DOHH2 (cell line): ENCODE measurements around the gene SMAD3.

Experiments
- H3F3A ChIP-seq: fragments of 200-600 bp; sonication (generic), shearing (Covaris generic); 2 replicates; pipeline ENCODE4 v1.6.0; 2016; ENCODE audit warnings: antibody characterized with exemption, mild to moderate bottlenecking; ENCODE audit not compliant: control insufficient read depth, insufficient read depth
- H3K27ac ChIP-seq: fragments of 200-600 bp; sonication (generic); 2 replicates; pipeline ENCODE4 v1.5.1; 2014; ENCODE audit warnings: low read depth, mild to moderate bottlenecking, low read length, moderate library complexity
- H3K27me3 ChIP-seq: fragments of 200-600 bp; sonication (generic); 2 replicates; pipeline ENCODE4 v1.6.1; 2014; ENCODE audit warnings: mild to moderate bottlenecking, low read length, mixed read lengths; ENCODE audit not compliant: control insufficient read depth
- H3K36me3 ChIP-seq: fragments of 200-600 bp; sonication (generic); 2 replicates; pipeline ENCODE4 v1.6.1; 2014; ENCODE audit warnings: mild to moderate bottlenecking, low read length, moderate library complexity, mixed read lengths; ENCODE audit not compliant: control insufficient read depth
- H3K4me1 ChIP-seq: fragments of 200-600 bp; sonication (generic); 2 replicates; pipeline ENCODE4 v1.6.1; 2014; ENCODE audit warnings: mild to moderate bottlenecking, low read length, mixed read lengths; ENCODE audit not compliant: control insufficient read depth
- H3K4me2 ChIP-seq: fragments of 200-600 bp; sonication (generic); 2 replicates; pipeline ENCODE4 v1.6.0; 2014; ENCODE audit warnings: mild to moderate bottlenecking, low read length, moderate library complexity
- H3K4me3 ChIP-seq: fragments of 200-600 bp; sonication (generic); 2 replicates; pipeline ENCODE4 v1.5.1; 2014; ENCODE audit warnings: mild to moderate bottlenecking, low read length, mixed read lengths
- H3K79me2 ChIP-seq: fragments of 200-600 bp; sonication (generic); 2 replicates; pipeline ENCODE4 v1.6.1; 2014; ENCODE audit warnings: mild to moderate bottlenecking, low read length, mixed read lengths; ENCODE audit not compliant: control insufficient read depth
- H3K9me2 ChIP-seq: fragments of 200-600 bp; sonication (generic); replicated peaks from 2 replicates; pipeline ENCODE4 v1.6.1; 2014; ENCODE audit warnings: mild to moderate bottlenecking, low read length, mixed read lengths; ENCODE audit not compliant: control insufficient read depth
- H3K9me3 ChIP-seq: fragments of 200-600 bp; sonication (generic); 2 replicates; pipeline ENCODE4 v1.6.1; 2014; ENCODE audit warnings: antibody characterized with exemption, low read length, mixed read lengths; ENCODE audit not compliant: control insufficient read depth, insufficient read depth
- H4K20me1 ChIP-seq: fragments of 200-600 bp; sonication (generic); 2 replicates; pipeline ENCODE4 v1.6.0; 2014; ENCODE audit warnings: low read depth, mild to moderate bottlenecking, antibody characterized with exemption, low read length, moderate library complexity; ENCODE audit not compliant: control insufficient read depth, insufficient read depth
- EZH2phosphoT487 ChIP-seq: fragments of 200-600 bp; sonication (generic); IDR thresholded peaks from 2 replicates; pipeline ENCODE4 v1.6.1; 2017; ENCODE audit warnings: borderline replicate concordance, mild to moderate bottlenecking, antibody characterized with exemption, low read length, moderate library complexity, mixed read lengths
- TF ChIP-seq, protein P1 (sequence below): fragments of 200-600 bp; sonication (generic); IDR thresholded peaks from one replicate; pipeline ENCODE4 v1.5.1; 2014; ENCODE audit warnings: antibody characterized with exemption, mild to moderate bottlenecking, low read depth, low read length; ENCODE audit not compliant: poor library complexity, severe bottlenecking

Gene SMAD3

DNA sequence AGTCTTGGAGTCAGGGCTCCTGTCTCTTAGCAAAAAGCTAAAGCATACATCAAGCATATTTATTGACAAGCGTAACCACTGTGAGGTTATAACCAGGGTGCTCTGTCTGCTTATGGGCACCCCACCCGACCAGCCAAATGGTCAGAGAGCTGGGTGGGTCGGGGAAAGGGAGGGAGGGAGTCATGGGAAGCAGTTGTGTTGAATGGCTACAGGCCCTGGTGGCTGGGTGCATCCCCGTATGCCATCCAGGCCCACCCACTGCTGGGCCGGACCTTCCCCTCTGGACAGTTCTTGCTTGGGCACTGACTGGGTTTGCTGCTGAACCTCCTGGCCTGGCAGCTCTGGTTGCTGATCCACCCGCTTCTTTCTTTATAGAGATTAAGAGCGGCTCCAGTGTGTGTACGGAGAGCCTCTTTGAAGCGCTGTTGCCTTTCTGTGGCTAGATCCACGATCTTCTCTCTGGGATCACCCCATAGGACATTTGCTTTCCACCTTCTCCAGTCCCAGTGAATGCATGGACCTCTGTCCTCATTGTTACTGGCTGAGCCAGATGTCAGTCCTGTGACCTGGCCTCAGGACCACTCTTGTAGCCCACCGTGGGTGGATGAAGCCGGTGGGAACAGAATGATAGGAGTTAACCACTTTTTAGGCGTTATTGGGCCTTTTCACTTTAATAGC is 59.6 kb downstream of the SMAD3 start:
- Histone ChIP-seq H3K9me2 (no peaks in the 10 kb centered on the region), H3K79me2 (peaks cover 19% of the 10 kb centered on the region), H3K9me3 (no peaks in the 10 kb centered on the region), H3F3A (no peaks in the 10 kb centered on the region), H3K4me3 (no peak overlapping the region), H3K27me3 (no peaks in the 10 kb centered on the region), H3K36me3 (no peaks in the 10 kb centered on the region), H3K27ac (no peak overlapping the region), H4K20me1 (peaks cover 6% of the 10 kb centered on the region; the same call in 1 of the 2 replicates), H3K4me1 (peaks cover 18% of the 10 kb centered on the region), H3K4me2 (no peak overlapping the region)
- TF ChIP-seq EZH2phosphoT487: no peak
- TF ChIP-seq, protein P1, sequence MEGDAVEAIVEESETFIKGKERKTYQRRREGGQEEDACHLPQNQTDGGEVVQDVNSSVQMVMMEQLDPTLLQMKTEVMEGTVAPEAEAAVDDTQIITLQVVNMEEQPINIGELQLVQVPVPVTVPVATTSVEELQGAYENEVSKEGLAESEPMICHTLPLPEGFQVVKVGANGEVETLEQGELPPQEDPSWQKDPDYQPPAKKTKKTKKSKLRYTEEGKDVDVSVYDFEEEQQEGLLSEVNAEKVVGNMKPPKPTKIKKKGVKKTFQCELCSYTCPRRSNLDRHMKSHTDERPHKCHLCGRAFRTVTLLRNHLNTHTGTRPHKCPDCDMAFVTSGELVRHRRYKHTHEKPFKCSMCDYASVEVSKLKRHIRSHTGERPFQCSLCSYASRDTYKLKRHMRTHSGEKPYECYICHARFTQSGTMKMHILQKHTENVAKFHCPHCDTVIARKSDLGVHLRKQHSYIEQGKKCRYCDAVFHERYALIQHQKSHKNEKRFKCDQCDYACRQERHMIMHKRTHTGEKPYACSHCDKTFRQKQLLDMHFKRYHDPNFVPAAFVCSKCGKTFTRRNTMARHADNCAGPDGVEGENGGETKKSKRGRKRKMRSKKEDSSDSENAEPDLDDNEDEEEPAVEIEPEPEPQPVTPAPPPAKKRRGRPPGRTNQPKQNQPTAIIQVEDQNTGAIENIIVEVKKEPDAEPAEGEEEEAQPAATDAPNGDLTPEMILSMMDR: no peak

DNA sequence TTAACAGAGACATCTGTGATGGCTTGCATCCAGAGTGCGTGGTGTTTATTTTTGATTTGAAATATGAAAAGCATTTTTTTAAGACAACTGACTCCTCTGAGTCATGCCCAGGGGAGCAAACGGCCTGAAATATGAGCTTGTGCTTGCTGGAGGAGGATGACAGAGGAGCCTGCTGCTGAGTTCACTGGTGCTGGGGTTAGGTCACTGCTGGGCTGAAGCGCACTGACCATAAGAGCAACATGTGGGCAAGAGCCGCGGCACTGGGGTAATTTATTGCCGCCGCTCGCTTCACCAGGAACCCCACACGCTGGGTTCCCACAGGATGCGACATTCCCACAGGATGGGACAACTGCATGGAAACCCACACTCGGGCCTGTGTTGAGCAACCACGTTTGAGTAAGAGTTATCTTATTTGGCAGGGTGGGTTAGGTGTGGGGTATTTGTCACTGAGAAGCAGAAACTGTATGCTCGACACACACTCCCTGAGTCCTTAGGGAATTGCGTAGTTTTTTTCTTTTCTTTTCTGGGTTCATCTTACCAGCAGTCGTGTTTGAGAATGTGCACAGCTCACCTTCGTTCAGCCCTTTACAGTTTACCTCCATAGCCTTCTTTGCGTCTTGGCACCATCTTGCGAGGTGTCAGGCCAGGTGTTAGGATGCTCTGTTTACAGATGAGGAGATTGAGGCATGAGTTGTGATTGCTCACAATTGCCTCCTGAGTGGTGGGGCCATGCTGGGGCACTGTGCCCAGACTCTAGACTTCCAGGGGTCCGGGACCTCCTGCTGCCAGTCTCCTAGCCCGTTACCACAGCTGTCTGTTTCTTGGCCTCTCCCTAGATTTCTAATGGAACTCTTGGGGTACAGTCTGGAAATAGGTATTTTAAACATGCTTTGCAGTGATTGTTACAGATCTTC is 60.4 kb downstream of the SMAD3 start:
- H3K79me2 ChIP-seq: peaks cover 16% of the 10 kb centered on the region
- H3F3A ChIP-seq: no peaks in the 10 kb centered on the region
- H3K9me3 ChIP-seq: no peaks in the 10 kb centered on the region
- H3K36me3 ChIP-seq: no peaks in the 10 kb centered on the region
- H3K4me3 ChIP-seq: no peak overlapping the region
- H3K27ac ChIP-seq: no peak overlapping the region
- no peaks in the 10 kb centered on the region for H3K27me3 ChIP-seq
- H3K4me1 ChIP-seq: peaks cover 10% of the 10 kb centered on the region
- no peak overlapping the region for H3K4me2 ChIP-seq
- no peak for TF ChIP-seq EZH2phosphoT487
- TF ChIP-seq, protein P1: no peak
- H3K9me2 ChIP-seq: no peaks in the 10 kb centered on the region
- peaks cover 8% of the 10 kb centered on the region; the same call in 1 of the 2 replicates for H4K20me1 ChIP-seq

DNA sequence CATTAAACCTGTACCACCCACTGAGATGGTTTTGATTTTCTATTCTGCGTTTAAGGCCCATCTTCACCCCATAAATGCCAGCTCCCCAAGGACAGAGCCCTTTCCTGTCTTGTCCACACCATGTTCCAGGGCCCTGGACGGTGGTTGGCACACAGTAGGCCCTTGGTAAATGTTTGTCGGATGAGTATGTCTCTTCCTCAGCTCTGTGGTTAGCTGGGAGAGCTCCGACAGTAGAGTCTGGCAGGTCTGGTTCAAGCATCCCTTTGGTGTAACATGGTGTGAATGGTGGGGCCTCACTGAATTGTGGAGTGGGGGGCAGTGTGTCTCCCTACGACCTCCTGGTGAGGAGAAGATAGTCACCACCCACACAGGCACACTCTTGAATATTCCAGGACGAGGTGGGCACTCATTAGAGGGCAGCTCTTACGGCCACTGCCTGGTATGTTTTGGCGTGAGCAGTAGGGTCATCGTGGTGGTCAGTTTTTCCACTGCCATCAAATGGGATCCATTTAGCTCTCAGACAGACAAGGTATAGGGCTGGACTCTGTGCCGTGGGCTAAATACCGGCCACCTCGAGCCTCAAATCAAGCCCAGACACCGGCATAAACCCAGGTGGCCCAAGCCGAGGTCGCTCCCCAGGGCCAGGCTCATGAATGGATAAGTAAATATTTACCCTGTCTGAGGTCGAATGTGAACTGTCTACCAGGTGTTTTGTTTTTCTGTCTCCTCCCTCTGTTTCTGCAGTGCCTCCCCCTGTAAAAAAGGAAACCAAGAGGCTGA is 61.3 kb downstream of the SMAD3 start:
- Histone ChIP-seq H3F3A (no peaks in the 10 kb centered on the region), H3K36me3 (no peaks in the 10 kb centered on the region), H3K4me2 (no peak overlapping the region), H3K9me2 (no peaks in the 10 kb centered on the region), H3K4me1 (peaks cover under 1% of the 10 kb centered on the region), H3K79me2 (peaks cover 19% of the 10 kb centered on the region), H4K20me1 (peaks cover 9% of the 10 kb centered on the region; the same call in 1 of the 2 replicates), H3K27ac (no peak overlapping the region), H3K9me3 (no peaks in the 10 kb centered on the region), H3K27me3 (no peaks in the 10 kb centered on the region), H3K4me3 (no peak overlapping the region)
- TF ChIP-seq EZH2phosphoT487: no peak
- TF ChIP-seq, protein P1: no peak
